ENCODE results near the gene PACC1.
"Not testable (repeated sequence)": the region's sequence is repeated elsewhere in the genome, so short reads cannot be mapped to it uniquely, and the experiment has no call there.

PACC1 gene

GRCh38 chr1:212326541-212326940, 88.1 kb downstream of the PACC1 start:
- no peak for DNase-seq (ENCODE audit: low read depth)

GRCh38 chr1:212323066-212323465, 91.6 kb downstream of the PACC1 start:
- DNase-seq (ENCODE audit: low read depth): no peak

GRCh38 chr1:212321031-212321430, 93.7 kb downstream of the PACC1 start:
- not testable (repeated sequence) for DNase-seq (ENCODE audit: low read depth)

GRCh38 chr1:212317916-212318315, 96.8 kb downstream of the PACC1 start:
- DNase-seq (ENCODE audit: low read depth): no peak

- peak; percentile 19 for DNase-seq (ENCODE audit: low read depth)
Observed at GRCh38 chr1:212315907-212316306, 98.8 kb downstream of the PACC1 start.

GRCh38 chr1:212315184-212315583, 99.5 kb downstream of the PACC1 start:
- DNase-seq (ENCODE audit: low read depth): no peak
